UCSD-AML1 (cell line): ENCODE data around the gene STIM1.
A peak's percentile ranks its signal among the peaks of the same experiment; 100 is the strongest.
"Not testable (repeated sequence)": the region's sequence is repeated elsewhere in the genome, so short reads cannot be mapped to it uniquely, and the experiment has no call there.

Experiments used
- DNase-seq: peaks from one replicate; lab custom pipeline; 2025; ENCODE audit not compliant: unreplicated experiment; lab: John Stamatoyannopoulos, UW

The STIM1 gene

DNA sequence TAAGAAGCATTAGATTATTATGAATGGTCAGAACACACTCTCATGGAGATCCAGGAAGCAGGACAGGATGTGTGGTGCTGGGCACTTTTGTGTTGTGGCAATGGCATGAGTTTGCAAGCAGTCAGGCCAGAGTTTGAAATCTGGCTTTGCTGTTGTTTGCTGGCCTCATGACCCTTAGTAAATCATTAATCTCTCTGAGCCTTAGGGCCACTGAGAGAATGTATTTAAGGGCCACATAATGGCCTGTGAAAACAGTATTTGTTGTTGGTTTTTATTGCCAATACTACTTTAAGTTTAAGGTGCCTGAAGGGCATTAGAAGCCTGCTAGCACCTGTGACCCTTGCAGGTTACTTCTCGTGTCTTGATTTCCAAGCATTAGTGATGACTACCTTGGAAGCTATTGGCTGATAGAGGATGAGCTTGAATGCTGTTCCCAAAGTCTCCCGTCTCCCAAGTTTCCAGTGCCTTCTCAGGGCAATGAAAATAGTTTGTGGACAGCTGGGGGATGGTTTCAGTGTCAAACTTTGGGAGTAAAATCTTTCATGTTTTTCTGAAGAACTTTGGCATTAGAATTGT lies 24.6 kb downstream of the STIM1 start:
- no peak for DNase-seq

DNA sequence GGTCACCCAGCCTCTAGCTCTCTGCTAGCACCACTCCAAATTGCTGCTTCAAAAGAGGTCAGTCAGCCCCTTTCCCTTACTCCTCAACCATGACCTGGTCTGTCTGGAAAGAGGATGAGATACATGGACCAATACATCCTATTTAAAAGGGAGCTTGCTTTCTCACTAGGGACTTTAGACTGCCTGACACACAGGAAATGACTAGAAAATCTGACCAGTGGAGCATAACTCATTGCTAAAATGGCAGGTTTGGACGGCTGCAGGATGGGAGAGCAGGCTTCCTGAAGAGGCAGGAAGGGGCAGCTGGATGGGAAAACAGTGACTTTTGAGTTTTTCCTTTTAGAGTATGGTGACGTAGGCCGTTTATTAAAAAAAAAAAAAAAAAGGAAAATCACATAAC lies 25.3 kb downstream of the STIM1 start:
- no peak for DNase-seq

DNA sequence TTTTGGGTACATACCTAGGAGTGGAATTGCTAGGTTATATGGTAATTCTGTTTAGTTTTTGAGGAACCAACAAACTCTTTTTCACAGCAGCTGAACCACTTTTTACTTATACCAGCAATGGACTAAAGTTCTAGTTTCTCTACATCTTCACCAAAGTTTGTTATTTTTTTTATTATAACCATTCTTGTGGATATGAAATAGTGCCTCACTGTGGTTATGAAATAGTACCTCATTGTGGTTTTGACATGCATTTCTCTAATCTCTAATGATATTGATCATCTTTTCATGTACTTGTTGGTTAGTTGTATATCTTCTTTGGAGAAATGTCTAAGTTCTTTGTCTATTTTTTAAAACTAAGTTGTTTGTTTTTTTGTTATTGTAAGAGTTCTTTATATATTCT lies 27.2 kb downstream of the STIM1 start:
- no peak for DNase-seq

GRCh38 chr11:3885855-3886254 lies 30.4 kb downstream of the STIM1 start:
- DNase-seq = no peak

DNA sequence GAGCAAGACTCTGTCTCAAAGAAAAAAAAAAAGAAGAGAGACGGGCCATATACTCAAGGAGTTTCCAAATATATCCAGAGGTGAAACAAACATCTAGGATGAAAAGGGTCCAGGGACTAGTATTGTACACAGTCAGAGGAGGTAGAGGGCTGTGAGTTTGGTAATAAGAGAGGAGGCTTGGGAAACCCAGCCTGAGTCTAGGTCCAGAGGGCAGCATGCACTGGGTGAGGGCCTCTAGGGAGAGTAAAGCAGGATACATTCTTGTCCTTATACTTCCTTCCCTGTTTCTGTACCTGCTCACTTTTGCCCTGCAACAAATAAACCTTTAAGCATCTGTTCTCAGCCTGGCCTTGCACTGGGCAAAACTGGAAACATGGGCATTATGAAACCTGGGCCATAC lies 31.5 kb downstream of the STIM1 start:
- no peak for DNase-seq

- no peak for DNase-seq
Measured at GRCh38 chr11:3888876-3889275, 33.4 kb downstream of the STIM1 start.

DNA sequence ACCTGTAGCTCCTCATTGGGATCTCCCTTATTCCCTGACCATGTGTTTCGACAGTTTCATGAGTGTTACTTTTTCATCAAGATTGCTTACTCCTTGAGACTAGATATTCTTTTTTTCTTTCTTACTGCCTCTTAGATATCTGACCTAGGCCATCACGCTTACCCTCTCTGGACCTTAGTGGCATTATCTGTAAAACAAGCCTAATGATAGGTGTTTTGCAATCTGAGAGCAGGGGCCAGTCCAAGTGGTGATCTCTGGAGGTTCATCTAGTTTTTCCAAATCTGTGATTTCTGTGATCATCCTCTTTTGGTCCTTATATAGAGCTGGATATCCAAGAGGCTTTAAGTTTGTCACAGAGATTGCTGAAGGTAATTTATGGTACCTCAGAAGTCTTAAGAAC lies 34.5 kb downstream of the STIM1 start:
- DNase-seq = no peak

DNA sequence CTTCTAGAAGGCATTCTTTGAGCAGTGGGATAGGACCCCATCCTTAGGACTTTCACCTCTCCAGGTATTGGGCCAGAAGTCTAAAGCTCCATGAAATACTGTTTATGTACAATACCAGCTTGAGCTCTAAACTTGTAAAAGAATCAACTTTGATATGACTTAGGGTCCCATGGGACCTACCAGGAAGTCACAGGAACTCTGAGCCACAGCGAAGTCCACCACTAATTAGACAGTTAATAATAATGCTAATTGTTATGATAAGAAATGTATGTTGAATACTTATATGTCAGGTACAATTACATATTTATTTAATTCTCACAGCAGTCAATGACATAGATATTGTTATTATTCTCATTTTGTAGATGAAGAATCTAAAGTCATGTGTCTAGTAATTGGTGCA lies 35.3 kb downstream of the STIM1 start:
- DNase-seq = no peak

DNA sequence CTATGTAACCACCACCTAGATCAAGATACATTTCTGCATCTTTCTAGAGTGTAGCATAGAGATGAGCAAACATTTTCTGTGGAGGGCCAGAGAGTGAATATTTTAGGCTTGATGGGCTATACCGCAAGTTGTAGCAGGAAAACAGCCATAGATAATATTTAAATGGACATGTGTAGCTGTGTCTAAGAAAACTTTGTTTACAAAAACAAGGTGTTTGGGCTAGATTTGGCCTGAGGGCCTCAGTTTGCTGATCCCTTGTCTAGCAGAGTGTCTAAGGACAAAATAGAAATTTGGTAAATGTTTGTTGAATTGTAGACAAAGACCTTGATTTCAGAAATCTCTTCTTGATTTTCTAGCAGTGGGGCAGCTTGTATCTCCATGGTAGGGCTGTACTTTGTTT lies 36.3 kb downstream of the STIM1 start:
- DNase-seq = no peak

GRCh38 chr11:3892156-3892555 lies 36.7 kb downstream of the STIM1 start:
- no peak for DNase-seq

DNA sequence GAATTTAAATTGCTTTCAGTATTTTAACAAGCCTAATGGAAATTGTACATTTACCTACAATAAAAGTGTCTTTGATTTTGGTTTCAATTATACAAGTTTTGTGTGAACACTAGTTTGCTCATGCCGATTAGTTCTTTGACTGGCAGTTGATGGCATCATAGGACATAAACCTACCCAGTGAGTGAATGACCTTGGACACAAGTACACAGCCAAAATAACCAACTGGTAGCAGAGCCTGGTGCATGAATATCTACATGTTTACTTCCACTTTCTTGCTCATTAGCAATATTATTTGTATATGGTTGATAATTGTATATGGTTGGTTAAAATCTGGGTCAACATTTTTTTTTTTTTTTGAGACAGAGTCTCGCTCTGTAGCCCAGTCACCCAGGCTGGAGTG lies 37.8 kb downstream of the STIM1 start:
- DNase-seq = no peak

GRCh38 chr11:3894128-3894731 lies 38.8 kb downstream of the STIM1 start:
- DNase-seq = peak; percentile 62

DNA sequence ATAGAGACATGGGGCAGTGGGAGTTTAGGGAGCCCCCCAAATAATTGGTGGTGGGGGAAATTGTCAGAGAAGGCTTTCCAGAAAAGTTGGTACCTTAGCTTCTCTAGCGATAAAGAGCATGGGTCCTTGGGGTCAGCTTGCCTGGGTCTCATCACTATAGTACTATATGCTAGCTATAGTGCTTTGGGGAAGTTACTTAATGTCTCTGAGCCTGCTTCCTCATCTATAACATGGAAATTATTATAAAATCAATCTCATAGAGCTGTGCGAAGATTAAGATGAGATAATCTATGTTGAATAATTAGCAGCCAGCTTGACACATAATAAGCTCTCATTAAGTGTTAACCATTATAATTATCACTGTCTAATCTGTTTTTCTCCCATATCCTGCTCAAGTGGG lies 41.2 kb downstream of the STIM1 start:
- DNase-seq = no peak

- DNase-seq = not testable (repeated sequence)
Measured at GRCh38 chr11:3900230-3900629, 44.8 kb downstream of the STIM1 start.

DNA sequence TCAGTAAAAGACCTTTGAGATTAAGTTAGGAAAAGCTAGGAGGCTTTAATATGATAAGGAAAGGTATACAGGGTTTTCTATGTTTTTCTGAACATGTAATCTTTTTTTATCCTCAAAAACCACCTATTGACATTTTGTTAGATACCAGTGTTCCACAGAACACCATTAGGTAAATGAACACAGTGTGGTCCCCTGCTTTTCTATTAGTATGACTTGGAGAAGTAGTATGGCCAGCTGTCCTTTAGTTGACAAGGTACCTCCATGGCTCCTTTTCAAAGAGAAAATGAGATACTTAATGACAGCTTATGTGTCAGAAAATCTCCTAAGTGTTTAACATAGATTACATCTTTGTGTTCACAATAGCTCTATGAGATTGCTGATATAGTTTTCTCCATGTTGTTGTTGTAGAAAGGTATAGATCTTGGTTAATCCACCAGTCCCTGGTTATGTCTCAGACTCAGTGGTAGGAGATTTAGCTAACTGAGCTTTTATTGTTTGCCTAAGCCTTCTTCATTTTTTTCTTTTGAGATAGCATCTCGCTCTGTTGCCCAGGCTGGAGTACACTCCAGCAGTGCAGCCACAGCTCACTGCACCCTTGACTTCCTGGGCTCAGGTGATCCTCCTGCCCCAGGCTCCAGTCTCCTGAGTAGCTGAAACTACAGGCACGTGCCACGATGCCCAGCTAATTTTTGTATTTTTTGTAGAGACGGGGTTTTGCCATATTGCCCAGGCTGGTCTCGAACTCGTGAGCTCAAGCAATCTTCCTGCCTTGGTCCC lies 46.0 kb downstream of the STIM1 start:
- no peak for DNase-seq

DNA sequence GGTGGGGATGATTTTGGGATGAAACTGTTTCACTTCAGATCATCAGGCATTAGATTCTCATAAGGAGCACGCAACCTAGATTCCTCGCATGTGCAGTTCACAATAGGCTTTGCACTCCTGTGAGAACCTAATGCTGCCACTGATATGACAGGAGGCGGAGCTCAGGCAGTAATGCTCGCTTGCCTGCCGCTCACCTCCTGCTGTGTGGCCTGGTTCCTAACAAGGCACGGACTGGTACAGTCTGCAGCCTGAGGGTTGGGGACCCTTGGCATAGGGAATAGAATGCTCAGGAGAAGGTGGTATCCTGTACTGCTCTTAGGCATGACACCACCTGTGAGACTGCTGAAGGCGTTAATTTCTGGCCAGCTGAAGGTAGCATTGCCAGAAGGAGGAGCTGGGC lies 47.0 kb downstream of the STIM1 start:
- no peak for DNase-seq

DNA sequence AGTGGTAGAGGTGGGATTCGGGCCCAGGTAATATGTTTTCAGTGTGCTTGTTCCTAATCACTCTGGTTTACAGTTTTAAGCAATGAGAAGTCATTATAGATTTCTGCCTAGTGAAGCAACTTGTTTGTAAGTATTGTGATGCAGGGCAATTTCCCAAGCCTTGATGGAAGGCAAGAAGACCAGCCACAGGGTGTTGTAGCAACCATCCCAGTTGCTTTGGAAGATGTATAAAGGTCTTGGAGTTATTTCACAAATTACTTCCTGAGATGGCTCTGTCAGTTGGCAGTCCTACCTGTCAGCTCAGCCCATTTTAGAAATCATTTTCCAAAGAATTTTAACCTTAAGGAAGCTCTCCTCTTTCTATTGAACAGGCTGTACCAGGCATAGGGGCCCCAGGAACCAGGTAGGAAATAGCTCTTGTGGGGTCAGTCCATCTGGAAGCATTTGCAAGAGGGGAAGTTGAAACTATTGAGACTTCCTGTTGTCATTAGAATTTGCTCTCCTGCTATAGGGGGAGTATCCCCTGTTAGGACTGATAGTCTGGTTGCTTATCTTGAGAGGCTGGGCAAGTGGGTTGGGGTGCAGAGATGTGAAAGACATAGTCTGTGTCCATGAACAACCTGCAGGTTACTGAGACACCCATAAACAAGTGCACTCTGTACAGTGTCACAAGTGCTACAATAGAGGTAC lies 47.9 kb downstream of the STIM1 start:
- no peak for DNase-seq

DNA sequence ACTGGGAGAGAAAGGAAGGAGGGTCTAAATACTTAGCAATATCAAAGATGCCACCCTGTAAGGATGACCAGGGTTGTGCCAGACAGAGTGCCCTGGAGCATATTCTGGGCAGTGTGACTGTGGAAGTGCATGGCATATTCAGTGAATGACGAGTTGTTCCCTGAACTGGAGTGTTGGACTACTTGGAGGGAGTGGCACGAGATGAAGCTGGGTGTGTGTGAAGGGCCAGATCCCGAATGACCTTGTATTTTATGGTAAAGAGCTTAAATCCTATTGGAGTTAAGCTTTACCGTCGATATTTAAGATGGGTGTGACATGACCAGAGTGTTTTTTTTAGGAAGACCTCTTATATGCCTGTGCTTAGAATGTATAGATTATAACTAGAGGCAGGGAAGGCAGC lies 48.8 kb downstream of the STIM1 start:
- no peak for DNase-seq

DNA sequence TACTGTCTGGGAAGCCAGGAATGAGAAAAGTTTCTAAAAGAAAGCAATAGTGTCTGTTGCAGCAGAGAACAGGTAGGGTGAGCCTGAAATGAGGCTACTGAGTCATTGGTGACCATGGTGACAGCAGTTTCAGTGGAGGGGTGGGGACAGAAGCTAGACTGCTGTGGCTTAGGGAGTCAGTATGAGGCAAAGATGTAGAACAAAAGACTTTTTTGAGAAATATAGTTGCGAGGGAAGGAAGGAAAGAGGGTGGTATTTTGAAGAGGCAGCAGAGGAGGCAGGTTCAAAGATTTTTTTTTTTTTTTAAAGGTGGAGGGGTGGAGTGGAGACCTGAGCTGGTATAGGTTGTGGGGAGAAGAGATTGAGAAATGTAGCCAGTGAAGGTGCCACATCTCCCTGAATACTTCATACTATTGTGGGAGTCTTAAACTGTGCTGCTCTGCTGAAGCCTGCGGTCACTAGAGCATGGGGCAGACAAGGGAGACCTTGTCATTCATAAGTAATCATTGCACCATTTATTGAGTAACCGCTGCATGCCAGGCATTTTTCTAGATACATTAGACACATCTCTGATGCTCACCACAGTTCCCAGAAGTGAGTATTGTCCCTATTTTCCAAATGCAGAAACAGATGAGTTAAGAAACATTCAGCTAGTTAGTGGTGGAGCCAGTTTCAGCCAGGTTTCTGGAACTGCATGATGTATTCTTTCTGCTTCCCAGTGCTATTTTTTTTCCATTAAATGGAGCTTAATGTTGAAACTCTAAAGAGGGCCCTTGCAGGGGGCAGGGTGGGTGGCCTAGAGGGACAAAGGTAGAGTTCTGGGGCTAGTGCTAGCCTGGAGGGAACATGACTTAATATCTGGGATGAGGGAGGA lies 49.9 kb downstream of the STIM1 start:
- DNase-seq = no peak

- no peak for DNase-seq
Measured at GRCh38 chr11:3906166-3906565, 50.7 kb downstream of the STIM1 start.

GRCh38 chr11:3907590-3907989 lies 52.1 kb downstream of the STIM1 start:
- no peak for DNase-seq
